Activated CD4-positive, alpha-beta T cell treated with anti-CD3 and anti-CD28 coated beads, Interleukin-2, amount 50 U/mL, for 1 hour (primary cell): ENCODE results near the gene CD40.
"Not testable (repeated sequence)": the region's sequence is repeated elsewhere in the genome, so short reads cannot be mapped to it uniquely, and the experiment has no call there.

Experiments
- DNase-seq: peaks from one replicate; pipeline ENCODE4 v3.0.0-alpha.2; 2020

CD40 gene

DNA sequence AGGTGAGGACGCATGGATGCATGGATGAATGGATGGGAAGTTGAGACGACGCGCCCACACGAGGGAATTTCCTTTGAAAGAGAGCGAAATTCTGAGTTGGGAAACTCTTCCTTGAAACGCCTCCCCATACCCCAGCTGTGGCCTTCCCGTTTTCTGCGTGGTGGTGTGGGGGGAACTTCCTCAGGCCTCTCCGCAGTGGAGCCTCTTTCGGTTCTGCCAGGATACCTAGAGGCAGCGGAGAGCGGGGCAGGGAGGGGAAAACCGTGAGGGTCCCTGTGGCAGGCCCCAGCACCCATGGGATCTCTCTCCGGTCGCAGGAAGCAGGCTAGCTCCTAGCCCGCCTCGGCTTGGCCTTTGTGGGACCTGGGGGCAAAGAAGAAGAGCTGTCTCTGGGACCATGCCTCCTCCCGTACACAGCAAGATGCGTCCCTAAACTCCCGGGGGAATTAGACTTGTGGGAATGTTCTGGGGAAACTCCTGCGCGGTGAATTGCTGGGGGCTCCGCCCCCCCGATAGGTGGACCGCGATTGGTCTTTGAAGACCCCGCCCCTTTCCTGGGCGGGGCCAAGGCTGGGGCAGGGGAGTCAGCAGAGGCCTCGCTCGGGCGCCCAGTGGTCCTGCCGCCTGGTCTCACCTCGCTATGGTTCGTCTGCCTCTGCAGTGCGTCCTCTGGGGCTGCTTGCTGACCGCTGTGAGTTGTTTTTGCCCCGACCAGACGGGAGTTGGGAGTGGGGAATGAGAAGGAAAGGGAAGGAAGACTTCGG, at the start of gene CD40:
Gene CD40, plus strand, starts transcription at position 611 of the 764 bp plus-strand sequence. Its CDS starts 30 bp downstream, at position 641.
- peak; percentile 60 for DNase-seq

DNA sequence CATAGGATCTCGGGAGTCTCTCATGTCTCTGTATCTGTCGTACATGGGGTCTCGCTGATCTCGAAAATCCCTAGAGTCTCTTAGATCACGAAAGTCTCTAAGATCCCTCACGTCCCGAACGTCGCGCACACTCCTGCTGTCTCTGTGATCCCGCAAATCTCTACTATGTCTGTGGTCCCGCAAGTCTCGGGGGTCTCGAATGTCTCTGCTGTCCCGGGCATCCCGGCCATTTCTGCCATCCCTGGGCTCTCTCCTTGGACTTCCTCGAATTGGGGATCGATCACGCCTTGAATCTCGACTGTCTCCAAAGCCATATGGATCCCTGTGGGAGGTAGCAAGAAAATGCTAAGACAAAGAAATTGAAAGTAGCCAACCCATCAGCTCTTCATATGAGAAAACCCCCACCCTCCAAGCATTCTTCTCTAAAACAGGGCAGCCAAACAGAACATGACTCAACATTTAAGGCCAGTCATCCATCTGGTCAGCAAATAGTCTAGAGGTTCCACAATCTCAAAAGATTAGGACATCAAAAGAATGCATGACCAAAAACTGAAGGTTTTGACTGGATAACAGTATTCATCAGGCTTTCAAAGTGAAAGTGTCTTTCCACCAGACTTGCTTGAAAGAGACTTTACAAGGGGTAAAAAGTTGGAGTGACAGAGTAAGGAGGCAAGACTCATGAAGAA, 47.8 kb upstream of the CD40 start:
- DNase-seq = no peak

DNA sequence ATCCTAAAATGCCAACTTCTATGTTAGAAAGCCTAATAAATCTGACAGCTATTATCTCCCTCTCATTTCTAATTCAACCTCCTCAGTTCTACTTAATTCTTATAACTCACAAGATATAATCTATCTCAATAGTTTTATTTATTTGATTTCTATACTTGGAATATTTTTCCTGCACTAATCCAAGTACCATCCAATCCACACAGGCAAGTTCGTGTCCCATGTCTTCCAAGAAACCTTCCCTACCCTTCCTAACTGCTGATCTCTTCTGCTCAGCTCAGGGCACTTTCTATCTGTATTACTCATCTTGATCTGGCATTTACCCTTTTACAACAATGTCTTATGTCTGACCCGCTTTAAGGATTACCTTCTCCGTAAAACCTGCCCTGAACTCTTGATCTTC, 46.5 kb upstream of the CD40 start:
- no peak for DNase-seq

DNA sequence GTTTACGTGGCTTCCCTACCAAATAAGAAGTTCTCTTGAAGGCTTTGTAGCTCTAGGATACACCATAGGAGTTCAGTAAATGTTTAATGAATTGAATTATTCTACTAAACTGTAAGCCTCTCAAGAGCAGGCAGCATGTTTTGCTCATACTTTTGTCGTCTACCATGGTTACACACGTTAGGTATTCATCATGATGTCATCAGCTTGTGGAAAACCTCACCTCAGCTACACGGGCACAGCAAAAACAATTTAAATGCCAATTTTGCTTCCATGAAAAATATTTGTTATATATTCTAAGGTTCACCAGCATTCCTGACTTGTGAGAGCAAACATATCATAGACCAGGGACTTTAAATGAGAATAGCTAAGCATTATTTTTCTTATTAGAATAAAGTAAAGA, 45.1 kb upstream of the CD40 start:
- DNase-seq = no peak

DNA sequence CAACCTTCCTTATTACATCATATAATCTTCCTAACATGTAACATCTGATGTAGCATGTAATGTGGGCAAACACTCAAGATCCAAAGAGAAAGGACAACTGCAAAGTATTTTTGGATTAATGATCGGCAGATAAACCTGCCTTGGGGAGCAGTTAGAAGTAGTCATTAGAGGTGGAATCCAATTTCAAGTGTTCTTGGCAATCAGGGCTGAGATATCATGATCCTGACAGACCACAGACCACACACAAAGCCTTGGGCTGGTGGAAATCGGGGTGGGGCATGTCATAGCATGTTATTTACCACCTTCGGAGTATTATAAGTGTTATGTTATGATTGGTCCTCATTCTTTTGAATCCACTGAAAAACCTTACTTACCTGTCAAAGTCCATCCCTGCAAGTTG, 44.7 kb upstream of the CD40 start:
- DNase-seq = no peak

DNA sequence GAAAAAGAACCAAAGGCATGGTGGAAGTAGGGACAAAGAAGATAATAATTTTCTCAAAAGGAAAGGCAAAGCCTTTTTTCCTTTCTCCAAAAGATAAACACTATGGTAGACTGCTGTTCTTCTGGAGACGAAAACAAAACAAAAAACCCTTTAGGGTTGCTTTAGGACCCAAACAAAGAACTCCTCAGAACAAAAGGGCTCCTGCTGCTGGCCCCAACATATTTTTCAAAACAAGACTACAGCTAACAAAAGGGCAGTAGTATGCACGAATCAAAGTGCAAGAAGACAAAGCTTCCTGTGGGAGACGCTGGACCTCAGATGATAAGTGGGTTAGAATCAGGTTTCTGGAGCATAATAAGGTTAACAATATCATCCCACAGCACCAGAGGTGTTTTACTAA, 44.1 kb upstream of the CD40 start:
- DNase-seq = no peak

DNA sequence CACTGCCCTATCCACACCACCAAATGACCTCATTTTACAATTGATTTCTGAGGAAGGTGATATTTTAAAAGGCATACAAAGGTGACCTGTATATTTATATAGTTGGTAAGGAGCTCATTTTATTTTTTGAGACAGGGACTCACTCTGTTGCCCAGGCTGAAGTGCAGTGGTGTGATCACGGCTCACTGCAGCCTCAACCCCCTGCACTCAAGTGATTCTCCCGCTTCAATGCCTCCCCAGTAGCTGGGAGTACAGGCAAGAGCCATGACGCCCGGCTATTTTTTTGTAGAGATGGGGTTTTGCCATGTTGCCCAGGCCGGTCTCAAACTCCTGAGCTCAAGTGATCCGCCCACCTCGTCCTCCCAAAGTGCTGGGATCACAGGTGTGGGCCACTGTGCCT, 41.3 kb upstream of the CD40 start:
- no peak for DNase-seq

DNA sequence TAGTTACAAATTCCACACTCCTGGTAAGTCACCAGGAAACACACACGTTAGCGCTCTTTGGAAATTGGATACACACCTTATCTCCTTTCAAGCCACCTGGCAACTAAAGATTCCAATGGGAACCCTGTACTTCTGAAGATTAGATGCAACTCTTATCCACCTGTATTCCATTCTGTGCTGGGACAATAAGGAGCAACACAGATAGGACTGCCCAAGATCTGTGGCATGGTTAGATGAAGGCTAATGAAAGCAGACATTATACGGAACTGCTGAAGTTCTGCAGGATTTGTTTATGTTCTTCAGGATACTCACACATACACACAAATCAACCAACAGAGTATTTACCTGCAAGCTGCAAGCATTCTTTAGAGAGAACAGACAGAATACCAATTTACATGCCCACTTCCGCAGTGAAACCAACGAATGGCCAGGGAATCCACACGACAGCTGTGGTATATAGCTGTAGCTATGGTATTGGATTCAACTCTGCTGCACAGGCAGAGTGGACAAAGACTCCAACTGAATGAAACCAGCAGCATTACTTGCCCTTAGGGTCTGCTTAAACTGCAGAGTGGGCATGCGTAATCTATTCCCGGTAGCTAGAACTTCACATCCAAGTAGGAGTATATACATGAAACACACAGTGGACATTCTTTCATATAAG, 40.3 kb upstream of the CD40 start:
- DNase-seq = no peak

DNA sequence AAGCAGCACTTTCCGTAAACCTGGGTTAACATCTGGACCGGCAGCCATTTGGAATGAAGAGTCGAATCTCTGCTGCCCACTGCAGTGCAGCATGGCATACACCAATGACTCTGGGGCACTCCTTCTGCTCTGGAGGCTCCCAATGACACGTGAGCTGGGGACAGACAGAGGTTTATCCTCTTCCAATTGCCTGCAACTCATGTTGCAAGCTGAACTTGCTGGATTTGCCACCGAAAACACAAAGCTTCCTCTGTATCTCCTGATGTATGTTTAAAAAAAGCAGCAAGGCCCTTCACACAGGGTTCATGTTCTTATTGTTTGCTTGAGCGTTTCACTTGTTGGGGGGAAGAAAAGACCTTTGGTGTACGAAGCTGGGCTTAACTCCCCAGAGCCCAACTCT, 39.2 kb upstream of the CD40 start:
- no peak for DNase-seq

DNA sequence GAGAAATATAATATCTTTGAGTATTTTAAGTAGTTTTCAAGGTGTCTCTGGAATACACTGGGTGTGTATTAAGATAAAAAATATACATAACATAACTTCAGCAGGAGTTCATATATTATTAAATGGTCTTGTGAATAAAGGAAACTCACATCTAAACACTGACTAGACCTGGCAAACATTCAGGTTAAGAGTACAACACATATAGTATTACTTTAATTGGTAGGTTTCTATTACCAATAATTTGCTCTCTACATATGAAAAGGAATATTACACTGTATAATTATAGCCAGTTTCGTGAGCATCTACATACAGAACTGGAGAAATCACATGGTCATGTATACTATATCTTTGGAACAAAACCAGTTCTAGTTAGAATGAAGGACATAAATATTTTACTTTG, 37.0 kb upstream of the CD40 start:
- no peak for DNase-seq

DNA sequence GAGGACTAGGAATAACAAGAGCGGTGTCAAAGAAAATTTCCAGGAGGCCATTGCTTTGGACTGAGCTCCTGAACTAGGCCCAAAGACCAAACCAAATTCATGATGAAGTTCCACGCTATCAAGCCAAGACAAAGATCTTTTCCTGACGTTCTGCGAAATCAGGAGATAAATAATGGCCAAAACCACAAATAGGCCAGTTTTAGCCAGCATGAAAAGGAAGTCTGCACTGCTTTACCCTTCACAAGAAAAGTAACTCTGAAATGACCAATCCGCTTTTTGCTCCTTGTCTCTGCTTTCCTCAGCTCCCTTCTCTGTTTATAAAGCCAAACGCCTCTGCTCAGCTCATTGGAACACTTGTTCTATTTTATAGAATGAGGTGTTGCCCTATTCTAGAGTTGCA, 35.0 kb upstream of the CD40 start:
- no peak for DNase-seq

DNA sequence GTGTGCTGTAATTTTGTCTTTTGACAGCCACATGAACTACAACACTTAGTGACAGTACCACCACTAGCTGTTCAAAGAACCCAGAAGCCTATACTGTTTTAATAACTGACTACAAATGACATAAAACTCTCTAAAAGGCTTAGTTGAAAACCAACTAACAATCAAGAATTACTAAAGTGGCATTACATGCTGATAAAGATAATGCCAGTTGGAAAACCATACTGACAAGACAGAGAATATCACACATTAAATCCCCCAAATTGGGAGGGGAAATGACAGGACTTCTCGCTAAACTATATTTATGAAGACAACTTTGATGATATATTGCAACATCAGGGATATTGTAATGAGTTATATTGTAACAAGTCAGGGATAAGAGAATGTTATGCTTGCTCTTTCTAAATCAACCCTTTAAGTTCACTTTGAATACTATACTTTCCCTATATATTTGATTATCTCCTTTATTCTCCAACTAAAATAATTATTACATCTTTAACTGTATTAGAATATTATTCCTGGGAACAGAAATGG, 34.5 kb upstream of the CD40 start:
- no peak for DNase-seq

DNA sequence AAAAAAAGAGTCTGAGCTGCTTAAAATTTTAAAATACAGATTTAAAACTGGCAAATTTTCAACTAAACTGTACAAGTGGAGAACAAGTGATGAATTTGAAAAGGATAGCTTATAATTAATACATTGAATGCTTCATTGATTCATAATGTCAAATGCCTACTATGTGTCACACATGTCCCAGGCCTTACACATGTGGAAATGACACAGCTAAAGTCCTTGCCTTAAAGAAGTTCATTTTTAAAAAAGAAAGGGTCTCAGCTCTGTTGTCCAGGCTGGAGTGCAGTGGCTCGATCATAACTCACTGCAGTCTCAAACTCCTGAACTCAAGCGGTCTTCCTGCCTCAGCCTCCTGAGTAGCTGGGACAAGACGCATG, 33.3 kb upstream of the CD40 start:
- DNase-seq = no peak

DNA sequence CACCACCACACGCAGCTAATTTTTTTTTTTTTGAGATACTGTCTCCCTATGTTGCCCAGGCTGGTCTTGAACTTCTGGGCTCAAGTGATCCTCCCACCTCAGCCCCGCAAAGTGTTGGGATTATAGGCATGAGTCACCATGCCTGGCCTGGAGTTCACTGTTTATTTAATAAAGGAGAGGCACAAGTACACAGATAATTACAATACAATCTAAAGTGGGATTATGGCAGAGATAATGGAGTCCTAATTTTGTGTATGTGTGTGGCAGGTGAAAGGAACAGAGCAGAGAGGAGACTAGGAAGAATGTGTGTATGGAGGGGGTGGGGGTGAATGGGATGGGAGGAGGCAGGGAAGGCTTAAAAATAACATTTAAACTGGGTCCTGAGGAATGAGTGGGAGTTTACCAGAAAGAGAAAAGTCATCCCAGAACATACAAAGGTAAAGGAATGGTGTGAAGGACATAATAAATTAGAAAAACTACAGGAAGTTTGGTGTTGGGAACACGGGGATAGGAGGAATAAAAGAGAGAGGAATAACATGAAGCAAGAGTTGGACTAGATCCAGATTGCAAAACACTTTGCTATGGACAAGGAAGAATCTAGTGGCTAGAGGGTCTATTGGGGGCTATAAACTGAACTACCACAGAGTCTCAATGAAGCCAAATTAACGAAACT, 32.8 kb upstream of the CD40 start:
- no peak for DNase-seq

DNA sequence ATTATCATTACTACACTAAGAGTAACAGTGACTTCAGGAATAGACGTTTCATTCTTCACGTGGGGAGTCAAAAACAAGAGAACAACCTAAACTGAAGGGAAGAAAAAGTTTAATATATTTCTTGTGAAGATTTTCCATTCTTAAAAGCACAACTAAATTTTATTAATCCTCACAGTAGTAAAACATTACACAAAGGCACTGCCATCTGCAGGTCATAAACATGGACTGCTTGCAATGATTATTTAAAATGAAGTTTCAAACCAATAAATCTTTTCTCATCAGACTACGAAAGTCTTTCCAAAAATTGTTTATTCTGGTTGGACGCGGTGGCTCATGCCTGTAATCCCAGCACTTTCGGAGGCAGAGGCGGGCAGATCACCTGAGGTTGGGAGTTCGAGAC, 31.0 kb upstream of the CD40 start:
- no peak for DNase-seq

DNA sequence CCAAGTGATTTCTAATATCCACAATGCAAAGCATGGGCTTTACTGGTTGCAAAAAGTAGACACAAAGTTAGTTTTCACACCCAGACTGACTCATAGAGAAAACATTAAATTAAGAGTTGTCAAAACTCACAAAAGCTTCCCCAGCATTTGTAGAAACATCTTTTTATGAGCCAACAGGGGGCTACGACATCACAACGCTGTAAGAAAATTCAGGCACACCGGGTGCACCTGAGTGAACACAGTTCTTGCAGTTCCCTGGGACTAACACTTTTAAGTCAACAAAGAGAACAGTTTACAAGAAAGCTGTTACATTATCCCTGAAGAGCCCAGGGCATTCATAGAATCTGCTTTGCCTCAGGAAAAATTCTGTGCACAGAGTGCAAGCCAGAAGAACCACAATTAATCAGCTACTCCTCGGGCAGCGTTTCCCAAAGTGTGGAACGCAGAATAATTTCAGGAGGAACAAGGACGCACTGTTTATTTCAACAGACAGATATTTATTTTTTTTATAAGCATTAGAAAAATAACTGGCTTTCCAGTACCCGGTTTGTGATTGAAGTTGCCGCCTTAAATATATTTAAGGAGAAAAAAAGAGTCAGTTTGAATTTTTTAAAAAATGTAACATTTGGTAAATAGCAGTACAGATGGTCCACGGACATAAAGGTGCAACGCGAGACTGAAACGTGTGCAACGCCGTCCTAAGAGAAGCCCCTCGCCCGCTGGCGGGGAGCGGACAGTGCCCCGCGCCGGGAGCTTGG, 29.5 kb upstream of the CD40 start:
- DNase-seq = no peak

DNA sequence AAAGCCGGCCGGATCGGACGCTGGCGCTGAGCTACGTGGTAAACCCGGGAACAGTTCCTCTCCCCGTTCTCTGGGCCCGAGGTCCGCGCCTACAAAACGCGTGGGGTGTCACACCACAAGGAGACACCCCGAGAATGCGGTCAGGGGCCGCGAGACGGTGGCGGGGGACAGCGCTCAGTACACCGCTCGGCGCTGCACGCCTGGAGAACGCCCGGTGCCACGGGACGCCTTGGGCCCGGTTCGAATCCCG, 29.0 kb upstream of the CD40 start:
- DNase-seq = peak; percentile 48

DNA sequence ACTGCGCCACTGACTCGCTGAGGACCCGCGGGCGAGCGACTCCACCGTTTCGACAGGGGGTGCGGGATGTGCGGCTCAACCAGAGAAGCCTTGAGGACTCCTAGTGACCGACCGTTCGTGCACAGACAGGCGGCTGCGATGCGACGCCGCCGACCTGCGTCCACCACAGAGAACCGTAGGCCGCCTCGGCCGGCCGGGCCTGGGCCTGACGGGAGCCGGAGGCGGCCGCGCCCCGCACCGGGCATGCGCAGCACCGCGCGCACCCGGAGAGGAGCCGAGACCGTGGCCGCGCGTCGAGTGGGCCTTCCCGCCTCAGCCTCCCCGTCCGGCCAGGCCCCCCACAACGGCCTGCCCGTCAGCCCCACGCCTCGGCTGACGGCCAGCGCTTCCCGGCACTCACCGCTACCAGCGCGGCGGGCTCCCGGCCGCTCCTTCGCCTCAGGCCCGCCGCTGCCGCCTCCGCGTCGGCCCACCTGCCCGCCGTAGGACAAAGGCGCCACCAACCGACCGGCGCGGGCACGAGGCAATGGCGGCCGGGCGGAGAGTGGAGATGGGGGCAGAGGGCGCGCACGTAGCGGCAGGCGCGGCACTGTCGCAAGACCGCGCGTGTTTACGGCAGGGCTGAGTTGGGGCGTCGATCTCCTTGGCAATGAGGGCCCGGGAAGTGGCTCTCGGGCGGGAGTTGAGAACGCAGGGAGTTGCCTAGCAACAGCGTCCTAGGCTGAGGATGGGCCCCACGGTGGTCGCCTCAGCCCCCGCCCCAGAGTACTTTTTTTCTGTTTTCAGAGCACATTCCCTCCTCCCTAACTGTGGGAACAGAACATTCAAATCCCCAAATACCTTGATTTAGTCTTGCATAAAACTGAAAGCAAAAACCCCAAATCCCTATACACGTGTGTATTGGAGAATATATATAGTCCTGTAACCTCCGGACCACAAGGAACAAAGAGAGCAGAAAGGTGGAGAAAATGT, 28.4 kb upstream of the CD40 start, which contains the start of gene NCOA5:
Gene NCOA5, minus strand, starts transcription at position 546 of the 972 bp plus-strand sequence. CDS start 10,538 bp downstream, outside the sequence.
- peak; percentile 91 for DNase-seq

DNA sequence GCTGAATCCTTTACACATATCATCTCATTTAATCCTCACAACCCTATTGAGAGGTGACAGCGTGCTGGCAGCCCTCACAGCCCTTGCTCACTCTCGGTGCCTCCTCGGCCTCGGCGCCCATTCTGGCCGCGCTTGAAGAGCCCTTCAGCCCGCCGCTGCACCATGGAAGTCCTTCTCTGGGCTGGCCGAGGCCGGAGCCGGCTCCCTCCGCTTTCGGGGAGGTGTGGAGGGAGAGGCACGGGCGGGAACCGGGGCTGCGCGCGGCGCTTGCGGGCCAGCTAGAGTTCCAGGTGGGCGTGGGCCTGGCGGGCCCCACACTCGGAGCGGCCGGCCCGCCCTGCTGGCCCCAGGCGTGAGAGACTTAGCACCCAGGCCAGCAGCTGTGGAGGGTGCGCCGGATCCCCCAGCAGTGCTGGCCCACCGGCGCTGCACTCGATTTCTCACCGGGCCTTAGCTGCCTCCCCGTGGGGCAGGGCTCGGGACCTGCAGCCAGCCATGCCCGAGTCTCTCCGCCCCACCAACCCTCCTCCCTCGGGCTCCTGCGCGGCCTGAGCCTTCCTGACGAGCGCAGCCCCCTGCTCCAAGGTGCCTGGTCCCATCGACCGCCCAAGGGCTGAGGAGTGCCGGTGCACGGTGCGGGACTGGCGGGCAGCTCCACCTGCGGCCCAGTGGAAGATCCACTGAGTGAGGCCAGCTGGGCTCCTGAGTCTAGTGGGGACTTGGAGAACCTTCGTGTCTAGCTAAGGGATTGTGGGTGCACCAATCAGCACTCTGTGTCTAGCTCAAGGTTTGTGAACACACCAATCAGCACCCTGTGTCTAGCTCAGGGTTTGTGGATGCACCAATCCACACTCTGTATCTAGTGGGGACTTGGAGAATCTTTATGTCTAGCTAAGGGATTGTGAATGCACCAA, 26.2 kb upstream of the CD40 start:
- DNase-seq = not testable (repeated sequence)

DNA sequence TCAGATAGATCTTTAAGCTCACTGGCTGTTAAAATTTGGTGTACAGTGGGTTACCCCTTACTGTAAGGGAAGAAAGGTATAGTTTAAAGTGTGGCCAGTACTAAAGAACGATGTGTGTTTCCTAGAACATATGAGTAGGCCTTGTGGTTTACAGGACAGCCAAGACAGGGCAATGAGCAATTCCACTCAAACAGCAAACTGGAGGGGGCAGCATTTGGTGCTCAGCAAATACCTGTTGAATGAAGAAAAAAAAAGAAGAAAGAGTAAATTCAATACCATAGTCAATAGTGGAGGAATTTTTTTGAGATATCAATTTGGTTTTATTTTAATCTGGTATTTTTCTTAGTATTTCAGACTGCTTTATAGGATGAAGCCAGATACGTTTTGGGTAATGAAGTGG, 24.6 kb upstream of the CD40 start:
- DNase-seq = no peak
